ENCODE results near the gene CD48.

- no peak for TF ChIP-seq TAF1 (IDR thresholded peaks at IDR 0.05; ENCODE audit: borderline replicate concordance, low read depth, low read length)
- TF ChIP-seq POLR2AphosphoS5 (IDR thresholded peaks at IDR 0.05; ENCODE audit: low read depth, low read length) = no peak
- TF ChIP-seq POLR2A (IDR thresholded peaks at IDR 0.05; ENCODE audit: low read depth, low read length) = no peak
Measured at GRCh38 chr1:160747717-160748116, 36.1 kb upstream of the CD48 start.
